Measurements from ENCODE around the gene JAKMIP2. TPM values are rescaled to one million over a fixed set of nuclear protein-coding genes. Genes with fewer than 3 reads are reported as not detected.

Gene JAKMIP2
- total RNA-seq, 1 donor from 2014 or later, result 35.6 TPM

- peaks cover 22% of the 10 kb centered on the region for H3K36me3 Mint-ChIP-seq (ENCODE audit: low read depth)
- no peaks in the 10 kb centered on the region for H3K27me3 Mint-ChIP-seq (ENCODE audit: low read depth)
- H3K27ac Mint-ChIP-seq (ENCODE audit: unreplicated experiment), result no peak overlapping the region
- TF ChIP-seq, protein P1, sequence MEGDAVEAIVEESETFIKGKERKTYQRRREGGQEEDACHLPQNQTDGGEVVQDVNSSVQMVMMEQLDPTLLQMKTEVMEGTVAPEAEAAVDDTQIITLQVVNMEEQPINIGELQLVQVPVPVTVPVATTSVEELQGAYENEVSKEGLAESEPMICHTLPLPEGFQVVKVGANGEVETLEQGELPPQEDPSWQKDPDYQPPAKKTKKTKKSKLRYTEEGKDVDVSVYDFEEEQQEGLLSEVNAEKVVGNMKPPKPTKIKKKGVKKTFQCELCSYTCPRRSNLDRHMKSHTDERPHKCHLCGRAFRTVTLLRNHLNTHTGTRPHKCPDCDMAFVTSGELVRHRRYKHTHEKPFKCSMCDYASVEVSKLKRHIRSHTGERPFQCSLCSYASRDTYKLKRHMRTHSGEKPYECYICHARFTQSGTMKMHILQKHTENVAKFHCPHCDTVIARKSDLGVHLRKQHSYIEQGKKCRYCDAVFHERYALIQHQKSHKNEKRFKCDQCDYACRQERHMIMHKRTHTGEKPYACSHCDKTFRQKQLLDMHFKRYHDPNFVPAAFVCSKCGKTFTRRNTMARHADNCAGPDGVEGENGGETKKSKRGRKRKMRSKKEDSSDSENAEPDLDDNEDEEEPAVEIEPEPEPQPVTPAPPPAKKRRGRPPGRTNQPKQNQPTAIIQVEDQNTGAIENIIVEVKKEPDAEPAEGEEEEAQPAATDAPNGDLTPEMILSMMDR (conservative IDR thresholded peaks at IDR 0.05), result no peak
- no peak overlapping the region for H3K4me3 Mint-ChIP-seq
- H3K9me3 Mint-ChIP-seq, result no peaks in the 10 kb centered on the region
- H3K4me1 Mint-ChIP-seq, result peaks cover 11% of the 10 kb centered on the region
- no peak for DNase-seq (ENCODE audit: low read depth, low spot score)
Observed at GRCh38 chr5:147633173-147633572, 149.4 kb downstream of the JAKMIP2 start.

DNA sequence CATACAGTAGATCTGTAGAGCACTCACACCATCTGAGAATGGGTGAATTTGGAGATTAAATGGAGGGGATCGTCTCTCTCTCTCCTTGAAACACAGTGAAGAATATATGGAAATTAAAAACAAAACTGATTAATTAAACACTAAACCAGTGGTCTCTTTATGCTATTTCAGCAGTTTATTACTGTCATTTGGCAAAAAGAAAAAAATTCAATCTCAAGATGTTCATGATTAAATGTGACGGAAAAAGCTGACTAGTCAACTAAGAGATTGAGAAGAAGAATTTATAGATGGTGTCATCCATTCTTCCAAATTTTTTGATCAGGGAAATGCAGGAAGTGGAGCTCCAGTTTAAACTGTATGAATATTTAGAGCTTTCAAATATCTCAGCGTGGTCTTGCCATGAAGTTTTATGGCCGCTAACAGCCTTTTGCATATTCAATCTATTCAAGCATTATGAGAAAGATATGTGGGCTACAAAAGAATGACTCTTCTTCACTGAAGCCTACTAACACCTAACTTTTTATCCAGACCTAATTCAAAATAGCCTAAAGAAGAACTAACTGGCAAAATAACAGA, 151.0 kb downstream of the JAKMIP2 start:
- Mint-ChIP-seq H3K27me3 (ENCODE audit: low read depth) (no peaks in the 10 kb centered on the region), H3K27ac (ENCODE audit: unreplicated experiment) (no peak overlapping the region), H3K4me3 (no peak overlapping the region), H3K4me1 (peaks cover 14% of the 10 kb centered on the region), H3K9me3 (no peaks in the 10 kb centered on the region), H3K36me3 (ENCODE audit: low read depth) (peaks cover 24% of the 10 kb centered on the region)
- TF ChIP-seq, protein P1 (conservative IDR thresholded peaks at IDR 0.05), result no peak
- DNase-seq (ENCODE audit: low read depth, low spot score), result no peak

DNA sequence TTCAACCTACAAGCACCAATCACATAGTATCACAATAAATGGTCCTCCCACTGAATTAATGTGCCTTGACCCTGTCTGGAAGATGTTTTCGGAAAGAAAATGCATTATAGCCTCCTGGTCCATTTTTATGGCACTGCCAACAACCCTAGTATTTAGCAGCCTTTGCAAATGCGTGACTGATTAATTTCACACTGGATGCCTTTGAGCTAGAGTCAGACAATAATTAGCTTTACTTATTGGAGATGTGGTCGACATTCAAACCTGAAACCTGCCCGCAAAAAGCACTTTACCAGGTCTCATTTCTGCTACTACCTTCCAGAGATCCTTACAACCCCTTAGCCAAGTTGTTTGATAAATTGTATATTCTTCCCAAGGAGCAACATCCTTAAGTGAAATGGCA, 153.3 kb downstream of the JAKMIP2 start:
- DNase-seq (ENCODE audit: low read depth, low spot score), result no peak
- Mint-ChIP-seq H3K9me3 (no peaks in the 10 kb centered on the region), H3K27ac (ENCODE audit: unreplicated experiment) (no peak overlapping the region), H3K36me3 (ENCODE audit: low read depth) (peaks cover 13% of the 10 kb centered on the region), H3K4me3 (no peak overlapping the region), H3K27me3 (ENCODE audit: low read depth) (no peaks in the 10 kb centered on the region), H3K4me1 (peaks cover 14% of the 10 kb centered on the region)
- TF ChIP-seq, protein P1 (conservative IDR thresholded peaks at IDR 0.05), result no peak

- no peaks in the 10 kb centered on the region for H3K27me3 Mint-ChIP-seq (ENCODE audit: low read depth)
- peaks cover 15% of the 10 kb centered on the region for H3K36me3 Mint-ChIP-seq (ENCODE audit: low read depth)
- no peak overlapping the region for H3K4me3 Mint-ChIP-seq
- H3K27ac Mint-ChIP-seq (ENCODE audit: unreplicated experiment), result no peak overlapping the region
- TF ChIP-seq, protein P1 (conservative IDR thresholded peaks at IDR 0.05), result peak; percentile 84
- no peaks in the 10 kb centered on the region for H3K9me3 Mint-ChIP-seq
- peaks cover 14% of the 10 kb centered on the region for H3K4me1 Mint-ChIP-seq
- peak; percentile 77 for DNase-seq (ENCODE audit: low read depth, low spot score)
Observed at GRCh38 chr5:147628058-147628895, 154.3 kb downstream of the JAKMIP2 start.

- no peak overlapping the region for H3K27ac Mint-ChIP-seq (ENCODE audit: unreplicated experiment)
- no peak for DNase-seq (ENCODE audit: low read depth, low spot score)
- H3K4me3 Mint-ChIP-seq, result no peak overlapping the region
- no peaks in the 10 kb centered on the region for H3K27me3 Mint-ChIP-seq (ENCODE audit: low read depth)
- TF ChIP-seq, protein P1 (conservative IDR thresholded peaks at IDR 0.05), result no peak
- peaks cover 14% of the 10 kb centered on the region for H3K4me1 Mint-ChIP-seq
- peaks cover 21% of the 10 kb centered on the region for H3K36me3 Mint-ChIP-seq (ENCODE audit: low read depth)
- H3K9me3 Mint-ChIP-seq, result no peaks in the 10 kb centered on the region
Observed at GRCh38 chr5:147626464-147626863, 156.1 kb downstream of the JAKMIP2 start.

All from neural crest cell (in vitro differentiated cells).